AML-193 (cell line): Measurements from ENCODE around the gene TJAP1.
A peak's percentile ranks its signal among the peaks of the same experiment; 100 is the strongest.

Experiments used
- DNase-seq, 2 experiments: peaks; one replicate each; lab custom pipeline; 2025; lab: John Stamatoyannopoulos, UW

The TJAP1 gene, protein sequence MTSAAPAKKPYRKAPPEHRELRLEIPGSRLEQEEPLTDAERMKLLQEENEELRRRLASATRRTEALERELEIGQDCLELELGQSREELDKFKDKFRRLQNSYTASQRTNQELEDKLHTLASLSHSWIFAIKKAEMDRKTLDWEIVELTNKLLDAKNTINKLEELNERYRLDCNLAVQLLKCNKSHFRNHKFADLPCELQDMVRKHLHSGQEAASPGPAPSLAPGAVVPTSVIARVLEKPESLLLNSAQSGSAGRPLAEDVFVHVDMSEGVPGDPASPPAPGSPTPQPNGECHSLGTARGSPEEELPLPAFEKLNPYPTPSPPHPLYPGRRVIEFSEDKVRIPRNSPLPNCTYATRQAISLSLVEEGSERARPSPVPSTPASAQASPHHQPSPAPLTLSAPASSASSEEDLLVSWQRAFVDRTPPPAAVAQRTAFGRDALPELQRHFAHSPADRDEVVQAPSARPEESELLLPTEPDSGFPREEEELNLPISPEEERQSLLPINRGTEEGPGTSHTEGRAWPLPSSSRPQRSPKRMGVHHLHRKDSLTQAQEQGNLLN

DNA sequence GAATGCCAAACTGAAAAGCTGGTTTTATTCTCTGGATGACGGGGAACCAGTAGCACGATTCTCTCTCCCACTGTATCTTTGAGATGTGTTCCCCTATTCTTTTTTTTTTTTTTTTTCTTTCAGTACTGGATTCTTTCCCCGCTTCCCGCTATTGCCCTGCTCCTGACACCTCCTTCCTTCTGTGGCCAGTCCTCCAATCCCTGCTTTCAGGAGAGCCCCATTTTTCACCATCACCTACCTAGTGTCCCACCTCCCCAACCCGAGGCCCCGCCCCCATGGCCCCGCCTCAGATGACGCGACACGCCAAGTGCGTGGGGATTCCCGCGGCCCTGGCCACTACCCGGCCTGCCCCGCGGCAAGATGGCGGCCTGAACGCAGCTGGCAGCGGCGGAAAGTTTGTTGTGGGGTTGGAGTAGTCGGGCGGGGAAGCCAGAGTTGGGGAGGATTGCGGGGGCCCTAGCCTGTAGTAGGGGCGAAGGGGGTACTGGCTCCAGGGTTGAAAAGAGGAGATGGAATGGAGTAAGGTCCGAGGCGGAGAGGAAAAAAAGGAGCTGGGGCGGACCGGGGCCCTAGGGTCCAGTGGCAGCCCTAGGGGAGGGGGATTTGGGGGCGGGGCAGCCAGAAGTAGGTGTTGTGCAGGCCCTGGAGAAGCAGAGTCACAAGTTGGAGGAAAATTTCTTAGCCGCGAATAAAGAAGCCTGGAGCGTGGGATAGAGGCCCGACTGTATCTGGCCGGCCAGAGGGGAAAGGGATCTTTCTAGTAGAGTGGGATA, at the start of gene TJAP1:
TSS of gene TJAP1 (plus strand) at position 336 of the 773 bp plus-strand sequence. CDS start 21,432 bp downstream, outside the sequence.
- DNase-seq = peak; percentile 71 to 75

DNA sequence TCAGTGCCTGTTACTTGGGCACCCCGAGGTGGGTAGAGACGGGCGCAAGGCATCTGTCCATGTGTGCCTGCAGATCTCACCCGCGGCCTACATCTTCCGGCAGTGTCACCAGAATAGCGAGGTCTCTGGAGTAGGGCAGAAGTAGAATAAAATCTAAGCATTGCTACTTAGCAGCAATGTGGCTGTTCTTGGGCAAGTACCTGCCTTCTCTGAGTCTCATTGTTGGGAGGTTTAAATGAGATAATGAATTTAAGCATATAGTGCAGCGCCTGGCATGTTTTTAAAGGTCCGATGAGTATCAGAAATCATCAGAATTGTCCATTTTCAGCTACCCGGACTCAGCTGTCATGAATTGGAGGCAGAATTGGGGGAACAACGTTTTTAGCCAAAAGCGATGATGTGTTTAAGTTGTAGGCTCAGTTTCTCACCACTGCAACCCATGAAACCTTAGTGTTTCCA, 49.2 kb upstream of the TJAP1 start:
- peak in 1 of 2 experiments; percentile 41 for DNase-seq

GRCh38 chr6:43428874-43429273, 48.5 kb upstream of the TJAP1 start:
- no peak for DNase-seq

GRCh38 chr6:43432009-43432945, 45.1 kb upstream of the TJAP1 start:
- DNase-seq = no peak

GRCh38 chr6:43433148-43433547, 44.2 kb upstream of the TJAP1 start:
- DNase-seq = no peak

DNA sequence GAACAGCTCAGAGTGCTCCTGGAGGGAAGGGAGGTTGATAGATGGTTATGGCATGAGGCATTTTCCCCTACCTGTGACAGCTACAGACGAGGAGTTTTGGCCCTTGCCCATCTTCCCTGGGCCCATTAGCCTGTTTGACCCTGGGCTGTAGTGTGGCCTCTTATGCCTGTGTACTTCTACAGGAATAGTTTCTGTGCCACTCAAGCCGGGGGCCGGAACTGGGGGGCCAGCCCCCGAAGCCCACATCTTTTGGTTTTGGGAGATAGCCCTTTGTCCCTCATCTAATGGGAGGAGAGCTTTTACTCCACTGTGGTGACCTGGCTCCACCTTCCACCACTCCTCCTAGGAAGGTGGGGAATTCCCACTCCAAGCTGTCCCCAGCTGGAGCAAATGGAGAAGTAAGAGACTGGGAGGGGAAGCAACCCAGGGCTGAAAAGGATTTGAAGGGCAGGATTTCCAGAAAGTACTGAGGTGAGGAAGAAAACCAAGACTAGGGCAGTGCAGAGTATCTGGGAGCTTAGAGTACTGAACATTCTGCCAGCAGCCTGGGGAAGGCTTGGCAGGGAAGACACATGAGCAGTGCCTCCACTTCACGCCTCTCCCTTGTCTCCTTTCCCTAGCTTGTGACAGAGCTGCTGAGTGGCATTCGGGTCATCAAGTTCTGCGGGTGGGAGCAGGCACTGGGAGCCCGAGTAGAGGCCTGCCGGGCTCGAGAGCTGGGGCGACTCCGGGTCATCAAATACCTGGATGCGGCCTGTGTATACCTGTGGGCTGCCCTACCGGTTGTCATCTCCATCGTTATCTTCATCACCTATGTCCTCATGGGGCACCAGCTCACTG, 43.1 kb upstream of the TJAP1 start:
- no peak for DNase-seq

- no peak for DNase-seq
Measured at GRCh38 chr6:43434943-43435342, 42.4 kb upstream of the TJAP1 start.

- no peak for DNase-seq
Measured at GRCh38 chr6:43435682-43436437, 41.5 kb upstream of the TJAP1 start.

GRCh38 chr6:43436577-43437282, 40.6 kb upstream of the TJAP1 start:
- DNase-seq = no peak

GRCh38 chr6:43437700-43438099, 39.7 kb upstream of the TJAP1 start:
- DNase-seq = no peak

DNA sequence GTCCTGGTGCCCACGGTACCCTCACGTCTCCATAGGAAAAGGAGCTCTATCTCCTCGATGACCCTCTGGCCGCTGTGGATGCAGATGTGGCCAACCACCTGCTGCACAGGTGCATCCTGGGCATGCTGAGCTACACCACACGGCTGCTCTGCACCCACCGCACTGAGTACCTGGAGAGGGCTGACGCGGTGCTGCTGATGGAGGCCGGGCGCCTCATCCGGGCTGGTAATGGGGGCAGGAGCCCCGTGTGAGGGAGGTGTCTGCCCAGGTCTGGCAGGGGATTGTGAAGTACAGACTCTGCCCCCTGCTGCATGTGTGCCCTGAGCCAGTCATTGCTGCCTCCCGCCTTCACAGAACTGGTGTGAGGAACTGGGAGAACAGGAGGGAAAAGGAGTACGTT, 34.4 kb upstream of the TJAP1 start:
- DNase-seq = no peak

- DNase-seq = no peak
Measured at GRCh38 chr6:43444036-43444435, 33.3 kb upstream of the TJAP1 start.

- no peak for DNase-seq
Measured at GRCh38 chr6:43444582-43444981, 32.8 kb upstream of the TJAP1 start.

DNA sequence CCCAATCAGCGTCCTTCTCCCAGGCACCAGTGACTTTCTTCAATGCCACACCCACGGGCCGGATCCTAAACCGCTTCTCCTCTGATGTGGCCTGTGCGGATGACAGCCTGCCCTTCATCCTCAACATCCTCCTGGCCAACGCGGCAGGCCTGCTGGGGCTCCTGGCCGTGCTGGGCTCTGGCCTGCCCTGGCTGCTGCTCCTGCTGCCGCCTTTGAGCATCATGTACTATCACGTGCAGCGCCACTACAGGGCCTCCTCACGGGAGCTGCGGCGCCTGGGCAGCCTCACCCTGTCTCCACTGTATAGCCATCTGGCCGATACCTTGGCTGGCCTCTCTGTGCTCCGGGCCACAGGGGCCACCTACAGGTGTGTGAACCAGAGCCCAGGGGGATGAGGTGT, 31.8 kb upstream of the TJAP1 start:
- DNase-seq = no peak

- DNase-seq = no peak
Measured at GRCh38 chr6:43447604-43448003, 29.8 kb upstream of the TJAP1 start.

DNA sequence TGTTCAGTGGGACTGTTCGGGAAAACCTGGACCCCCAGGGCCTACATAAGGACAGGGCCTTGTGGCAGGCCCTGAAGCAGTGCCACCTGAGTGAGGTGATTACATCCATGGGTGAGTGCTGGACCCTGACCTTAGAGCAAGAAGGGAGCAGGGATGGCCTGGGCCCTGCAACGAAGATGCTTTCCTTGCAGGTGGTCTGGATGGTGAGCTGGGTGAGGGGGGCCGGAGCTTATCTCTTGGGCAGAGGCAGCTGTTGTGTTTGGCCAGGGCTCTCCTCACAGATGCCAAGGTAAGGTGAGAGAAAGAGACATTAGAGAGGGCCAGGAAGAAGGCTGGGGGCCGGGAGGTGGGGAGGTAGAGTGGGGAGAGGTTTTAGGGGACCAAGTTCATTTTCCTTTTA, 28.5 kb upstream of the TJAP1 start:
- no peak for DNase-seq

DNA sequence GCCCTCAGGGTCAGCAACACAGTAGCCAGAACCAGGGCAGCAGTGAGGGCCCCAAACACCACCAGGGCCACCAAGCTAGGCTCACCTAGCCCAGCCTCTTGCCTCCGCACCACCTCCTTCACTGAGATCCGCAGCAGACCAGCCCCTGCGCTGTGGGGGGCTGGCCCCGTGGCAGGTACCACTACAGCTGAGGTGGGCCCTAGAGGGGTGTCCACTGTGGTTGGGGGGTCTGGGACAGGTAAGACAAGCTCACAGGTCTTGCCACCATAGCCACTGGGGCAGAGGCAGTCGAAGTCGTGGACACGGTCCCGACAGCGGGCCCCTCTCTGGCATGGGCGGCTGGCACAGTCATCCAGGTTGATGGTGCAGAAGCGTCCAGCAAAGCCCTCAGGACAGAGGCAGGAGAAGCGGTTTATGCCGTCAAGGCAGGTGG, 26.7 kb upstream of the TJAP1 start:
- DNase-seq = no peak

- no peak for DNase-seq
Measured at GRCh38 chr6:43451348-43451747, 26.0 kb upstream of the TJAP1 start.

DNA sequence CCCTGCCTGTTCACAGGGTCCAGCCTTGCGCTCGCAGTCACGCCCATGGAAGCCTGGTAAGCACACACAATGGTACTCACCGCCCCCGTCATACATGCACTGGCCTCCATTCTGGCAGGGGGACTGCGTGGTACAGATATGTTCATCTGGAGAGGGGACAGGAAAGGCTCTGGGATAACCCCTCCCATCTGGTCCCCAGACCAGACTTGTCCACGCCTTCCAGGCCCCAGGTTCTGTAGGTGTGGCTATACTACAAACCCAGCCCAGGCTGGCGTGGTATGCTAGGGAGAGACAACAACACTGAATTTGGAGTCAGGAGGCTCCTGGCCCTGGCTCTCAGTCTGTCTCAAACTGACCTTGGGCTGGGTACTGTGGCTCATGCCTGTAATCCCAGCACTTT, 25.4 kb upstream of the TJAP1 start:
- DNase-seq = no peak
